Mammary epithelial cell (primary cell): ENCODE results near the gene IQGAP2.

Experiments
- EZH2 ChIP-seq: IDR thresholded peaks from 2 replicates; pipeline ENCODE4 v1.6.1; 2012; ENCODE audit warnings: low read length, inconsistent platforms, borderline replicate concordance
- TF ChIP-seq, protein P1 (sequence below), 2 donors: IDR thresholded peaks in 1 of 2; conservative IDR thresholded peaks in 1 of 2; 2 replicates each; pipeline ENCODE4 v1.5.1; 2011 to 2012; ENCODE audit warnings: inconsistent platforms in 2 of 2, low read length in 2 of 2, mild to moderate bottlenecking in 2 of 2, control low read depth in 1 of 2, low read depth in 1 of 2; ENCODE audit not compliant: insufficient read depth in 1 of 2; ENCODE audit errors: extremely low read depth in 1 of 2

- TF ChIP-seq, protein P1, sequence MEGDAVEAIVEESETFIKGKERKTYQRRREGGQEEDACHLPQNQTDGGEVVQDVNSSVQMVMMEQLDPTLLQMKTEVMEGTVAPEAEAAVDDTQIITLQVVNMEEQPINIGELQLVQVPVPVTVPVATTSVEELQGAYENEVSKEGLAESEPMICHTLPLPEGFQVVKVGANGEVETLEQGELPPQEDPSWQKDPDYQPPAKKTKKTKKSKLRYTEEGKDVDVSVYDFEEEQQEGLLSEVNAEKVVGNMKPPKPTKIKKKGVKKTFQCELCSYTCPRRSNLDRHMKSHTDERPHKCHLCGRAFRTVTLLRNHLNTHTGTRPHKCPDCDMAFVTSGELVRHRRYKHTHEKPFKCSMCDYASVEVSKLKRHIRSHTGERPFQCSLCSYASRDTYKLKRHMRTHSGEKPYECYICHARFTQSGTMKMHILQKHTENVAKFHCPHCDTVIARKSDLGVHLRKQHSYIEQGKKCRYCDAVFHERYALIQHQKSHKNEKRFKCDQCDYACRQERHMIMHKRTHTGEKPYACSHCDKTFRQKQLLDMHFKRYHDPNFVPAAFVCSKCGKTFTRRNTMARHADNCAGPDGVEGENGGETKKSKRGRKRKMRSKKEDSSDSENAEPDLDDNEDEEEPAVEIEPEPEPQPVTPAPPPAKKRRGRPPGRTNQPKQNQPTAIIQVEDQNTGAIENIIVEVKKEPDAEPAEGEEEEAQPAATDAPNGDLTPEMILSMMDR (conservative IDR thresholded peaks at IDR 0.05 in 1 of 2, IDR thresholded peaks at IDR 0.05 in 1 of 2; ENCODE audit: extremely low read depth in 1 of 2, insufficient read depth in 1 of 2, low read depth in 1 of 2, low read length in 2 of 2) = no peak
- TF ChIP-seq EZH2 = no peak
Observed at GRCh38 chr5:76433261-76433660, 30.2 kb downstream of the IQGAP2 start.
